BE2C (cell line): ENCODE data around the gene TBXAS1.

Experiments used
- DNase-seq: peaks from one replicate; pipeline ENCODE4 v3.0.0-alpha.2; 2020
- H3K27me3 ChIP-seq: fragments of 250-450 bp; sonication (Bioruptor Pico); 2 replicates; pipeline ENCODE4 v1.5.1; 2020; ENCODE audit warnings: mild to moderate bottlenecking
- H3K36me3 ChIP-seq: fragments of 250-450 bp; sonication (Bioruptor Pico); 2 replicates; pipeline ENCODE4 v1.5.1; 2020; ENCODE audit warnings: mild to moderate bottlenecking
- H3K4me1 ChIP-seq: fragments of 250-450 bp; sonication (Bioruptor Pico); 2 replicates; pipeline ENCODE4 v1.5.1; 2020
- H3K4me3 ChIP-seq: 2 replicates; pipeline ENCODE4 v1.5.1; 2011; ENCODE audit warnings: low read depth, low read length
- H3K9me3 ChIP-seq: fragments of 250-450 bp; sonication (Bioruptor Pico); 2 replicates; pipeline ENCODE4 v1.5.1; 2020
- CTCF ChIP-seq: IDR thresholded peaks from 2 replicates; pipeline ENCODE4 v1.5.1; 2012; ENCODE audit warnings: mild to moderate bottlenecking, low read depth, low read length

TBXAS1 gene

GRCh38 chr7:139987691-139988516, 158.8 kb downstream of the TBXAS1 start:
- no peaks in the 10 kb centered on the region for H3K36me3 ChIP-seq
- DNase-seq: no peak

DNA sequence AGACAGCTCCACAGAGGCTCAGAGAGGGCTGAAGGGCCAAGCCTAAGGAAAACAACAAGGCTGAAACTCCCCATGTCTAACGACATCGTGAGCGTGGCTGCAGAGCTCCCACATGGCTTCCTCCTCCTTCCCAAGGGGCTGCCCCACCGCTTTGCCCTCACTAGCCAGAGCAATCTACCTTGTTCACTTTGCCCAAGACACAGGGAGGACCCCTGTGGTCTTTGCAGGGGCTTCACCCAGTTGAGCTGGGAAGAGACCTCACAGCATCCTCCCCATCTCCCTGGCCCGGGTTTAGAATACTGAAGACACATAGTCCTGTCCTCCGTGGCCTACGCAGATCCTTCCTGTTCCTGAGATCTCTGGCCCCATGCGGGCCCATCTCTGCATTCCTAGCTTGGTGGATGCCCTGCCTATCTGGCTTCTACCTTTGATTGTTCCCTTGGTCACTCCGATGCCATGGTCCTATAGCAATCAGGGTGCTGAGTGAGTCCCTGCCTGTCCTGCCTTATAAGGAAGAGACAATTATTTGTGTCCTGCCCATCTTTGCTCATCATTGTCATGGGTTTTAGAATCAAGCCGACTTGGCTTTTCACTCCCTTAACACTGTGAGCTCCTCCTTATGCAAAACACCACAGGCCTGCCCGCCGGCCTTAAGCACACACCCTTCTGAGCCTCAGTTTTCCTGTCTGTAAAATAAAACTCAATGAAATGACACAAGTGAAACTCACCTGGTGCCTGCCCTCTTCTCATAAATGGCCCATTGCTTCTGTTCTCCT, 160.5 kb downstream of the TBXAS1 start:
- no peak for TF ChIP-seq CTCF
- H3K27me3 ChIP-seq: no peaks in the 10 kb centered on the region
- H3K9me3 ChIP-seq: no peaks in the 10 kb centered on the region
- no peaks in the 10 kb centered on the region for H3K36me3 ChIP-seq
- no peak overlapping the region for H3K4me3 ChIP-seq
- H3K4me1 ChIP-seq: no peaks in the 10 kb centered on the region; the same call in 1 of the 2 replicates
- no peak for DNase-seq

More at GRCh38 chr7:139987691-139988516, 158.8 kb downstream of the TBXAS1 start:
- Histone ChIP-seq H3K27me3 (no peaks in the 10 kb centered on the region), H3K9me3 (no peaks in the 10 kb centered on the region), H3K4me3 (no peak overlapping the region), H3K4me1 (no peaks in the 10 kb centered on the region; the same call in 1 of the 2 replicates)
- TF ChIP-seq CTCF: no peak

DNA sequence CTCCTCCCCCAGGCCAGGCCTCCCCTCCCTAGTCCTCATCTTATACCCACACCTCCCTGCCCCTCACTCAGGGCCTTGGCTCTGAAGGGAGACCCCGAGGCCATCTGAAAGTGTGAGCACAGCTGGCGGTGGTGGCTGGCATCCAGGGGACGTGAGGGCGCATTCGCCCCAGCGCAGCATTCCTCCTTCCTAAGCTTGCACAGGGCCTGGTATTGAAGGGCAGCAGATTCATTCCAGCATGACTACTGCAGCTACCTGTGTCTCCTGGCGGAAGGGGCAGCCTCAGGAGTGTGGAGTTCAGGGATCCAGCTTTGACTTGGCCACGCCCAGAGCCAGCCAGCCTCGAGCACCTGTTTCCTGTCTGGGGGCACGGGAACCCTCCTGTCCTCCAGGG, 161.1 kb downstream of the TBXAS1 start:
- H3K4me3 ChIP-seq: no peak overlapping the region
- DNase-seq: no peak
- TF ChIP-seq CTCF: no peak
- no peaks in the 10 kb centered on the region for H3K9me3 ChIP-seq
- H3K27me3 ChIP-seq: no peaks in the 10 kb centered on the region
- H3K36me3 ChIP-seq: no peaks in the 10 kb centered on the region
- H3K4me1 ChIP-seq: no peaks in the 10 kb centered on the region; the same call in 1 of the 2 replicates

GRCh38 chr7:139990571-139991268, 161.7 kb downstream of the TBXAS1 start:
- Histone ChIP-seq H3K9me3 (no peaks in the 10 kb centered on the region), H3K27me3 (no peaks in the 10 kb centered on the region), H3K36me3 (no peaks in the 10 kb centered on the region), H3K4me1 (no peaks in the 10 kb centered on the region; the same call in 1 of the 2 replicates), H3K4me3 (no peak overlapping the region)
- no peak for DNase-seq
- no peak for TF ChIP-seq CTCF

DNA sequence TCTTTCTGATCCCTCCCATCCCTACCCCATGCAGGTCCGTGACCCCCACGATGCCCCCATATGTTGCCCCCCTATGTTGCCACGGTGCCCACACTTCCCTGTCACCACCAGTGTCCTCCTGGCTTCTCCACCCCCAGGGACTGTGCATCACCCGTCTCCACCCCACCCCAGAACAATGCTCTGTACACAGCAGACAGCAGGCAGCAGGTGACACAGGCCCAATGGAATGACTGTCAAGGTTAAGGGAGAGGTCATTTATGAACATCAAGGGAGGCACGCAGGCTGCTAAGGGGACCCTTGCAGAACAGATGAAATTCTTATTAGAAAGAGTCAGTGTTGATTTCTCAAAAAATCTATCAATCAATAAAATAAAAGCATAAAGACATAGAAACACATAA, 162.2 kb downstream of the TBXAS1 start:
- Histone ChIP-seq H3K9me3 (no peaks in the 10 kb centered on the region), H3K27me3 (no peaks in the 10 kb centered on the region), H3K4me3 (no peak overlapping the region), H3K4me1 (no peaks in the 10 kb centered on the region; the same call in 1 of the 2 replicates), H3K36me3 (no peaks in the 10 kb centered on the region)
- no peak for TF ChIP-seq CTCF
- DNase-seq: no peak
